ENCODE data around the gene REEP3. TPM values are rescaled to one million over a fixed set of nuclear protein-coding genes. Genes with fewer than 3 reads are reported as not detected.
"Not testable (repeated sequence)": the region's sequence is repeated elsewhere in the genome, so short reads cannot be mapped to it uniquely, and the experiment has no call there.

Gene REEP3, protein sequence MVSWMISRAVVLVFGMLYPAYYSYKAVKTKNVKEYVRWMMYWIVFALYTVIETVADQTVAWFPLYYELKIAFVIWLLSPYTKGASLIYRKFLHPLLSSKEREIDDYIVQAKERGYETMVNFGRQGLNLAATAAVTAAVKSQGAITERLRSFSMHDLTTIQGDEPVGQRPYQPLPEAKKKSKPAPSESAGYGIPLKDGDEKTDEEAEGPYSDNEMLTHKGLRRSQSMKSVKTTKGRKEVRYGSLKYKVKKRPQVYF
- total RNA-seq (2014; rRNA removed; shearing (Covaris generic); ENCODE audit: low replicate concordance), result 18.5 and 61.6 TPM in 2 replicates

DNA sequence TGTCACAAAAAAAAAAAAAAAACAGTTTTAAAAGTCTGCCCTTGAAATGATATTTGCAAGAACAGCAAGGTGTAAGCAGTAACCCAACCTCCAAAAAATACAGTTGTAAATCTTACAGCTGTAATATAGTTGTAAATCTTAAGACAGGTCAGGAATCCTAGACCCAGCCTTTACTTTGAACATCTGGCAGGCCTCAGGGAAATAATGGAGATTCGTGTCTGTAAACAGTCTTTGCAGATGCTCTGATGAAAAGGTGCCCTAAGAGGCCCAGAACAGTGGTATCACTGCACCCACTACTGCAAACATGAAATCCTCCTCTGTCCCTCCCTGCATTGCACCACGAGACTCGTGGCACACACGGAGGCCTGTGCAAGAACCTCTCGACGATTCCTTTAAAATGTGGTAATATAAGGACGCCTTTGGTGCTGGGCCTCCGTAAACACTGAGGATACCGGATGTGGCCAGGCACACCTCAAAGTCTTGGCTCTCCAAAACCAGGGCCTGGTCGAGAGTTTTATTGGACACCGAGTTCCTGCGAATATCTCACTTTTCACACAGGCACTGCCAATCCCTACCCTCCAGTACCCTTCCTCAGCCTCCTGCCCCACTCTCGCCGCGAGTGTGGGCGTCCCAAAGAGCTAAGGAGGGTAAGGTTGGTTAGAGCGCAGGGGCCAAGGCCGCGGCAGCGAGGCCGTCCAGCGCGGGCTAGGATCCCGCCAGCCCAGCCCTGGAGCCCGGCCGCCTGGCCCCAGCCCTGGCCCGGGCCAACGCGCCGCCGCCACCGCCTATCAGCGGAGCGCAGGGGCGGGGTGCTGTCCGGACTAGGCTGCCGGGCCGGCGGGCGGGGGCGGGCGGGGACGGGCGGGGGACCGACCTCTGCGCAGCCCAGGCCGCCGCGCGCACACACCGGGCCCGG, at the start of gene REEP3:
TSS of gene REEP3 (plus strand) at position 902 of the 916 bp plus-strand sequence. CDS start 145 bp downstream, outside the sequence.
- Histone ChIP-seq H3K4me3 (peak within 1 kb of the TSS; percentile 64), H3K27me3 (no peaks in the 10 kb centered on the region), H3K36me3 (peaks cover 24% of the 10 kb centered on the region), H3K9me3 (peaks cover 25% of the 10 kb centered on the region)
- DNase-seq, result peak; percentile 77

DNA sequence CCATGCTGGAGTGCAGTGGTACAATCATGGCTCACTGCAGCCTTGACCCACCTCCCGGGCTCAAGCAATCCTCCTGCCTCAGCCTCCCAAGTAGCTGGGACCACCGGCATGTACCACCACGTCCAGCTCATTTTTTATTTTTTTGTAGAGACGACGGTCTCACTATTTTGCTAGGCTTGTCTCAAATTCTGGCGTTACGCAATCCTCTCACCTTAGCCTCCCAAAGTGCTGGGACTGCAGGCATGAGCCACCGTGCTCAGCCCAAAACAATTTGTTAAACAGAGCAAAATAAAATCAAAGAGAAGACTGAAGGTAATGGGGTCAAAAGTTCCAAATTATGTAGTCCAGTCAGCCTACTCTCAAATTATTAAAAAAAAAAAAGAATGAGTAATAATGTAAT, 46.7 kb upstream of the REEP3 start:
- Histone ChIP-seq H3K9me3 (no peaks in the 10 kb centered on the region), H3K27me3 (no peaks in the 10 kb centered on the region), H3K4me3 (no peak overlapping the region), H3K36me3 (no peaks in the 10 kb centered on the region)
- no peak for DNase-seq

DNA sequence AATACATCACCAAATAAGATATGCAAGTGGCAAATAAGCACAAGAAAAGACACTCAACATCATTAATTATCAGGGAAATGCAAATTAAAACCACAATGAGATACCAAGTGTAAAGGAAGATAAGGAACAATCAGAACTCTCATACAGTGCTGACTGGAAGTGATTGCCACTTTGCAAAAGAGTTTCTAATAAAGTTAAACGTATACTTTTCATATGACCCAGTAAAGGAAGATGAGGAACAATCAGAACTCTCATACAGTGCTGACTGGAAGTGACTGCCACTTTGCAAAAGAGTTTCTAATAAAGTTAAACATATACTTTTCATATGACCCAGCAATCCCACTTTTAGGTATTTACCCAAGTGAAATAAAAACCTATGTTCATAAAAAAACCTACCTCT, 43.3 kb upstream of the REEP3 start:
- no peaks in the 10 kb centered on the region for H3K36me3 ChIP-seq
- H3K4me3 ChIP-seq, result no peak overlapping the region
- H3K9me3 ChIP-seq, result no peaks in the 10 kb centered on the region
- no peak for DNase-seq
- H3K27me3 ChIP-seq, result no peaks in the 10 kb centered on the region

GRCh38 chr10:63478564-63478963, 42.6 kb upstream of the REEP3 start:
- Histone ChIP-seq H3K36me3 (no peaks in the 10 kb centered on the region), H3K4me3 (no peak overlapping the region), H3K9me3 (no peaks in the 10 kb centered on the region), H3K27me3 (no peaks in the 10 kb centered on the region)
- DNase-seq, result no peak

GRCh38 chr10:63480237-63480636, 41.0 kb upstream of the REEP3 start:
- no peak for DNase-seq
- Histone ChIP-seq H3K27me3 (no peaks in the 10 kb centered on the region), H3K36me3 (no peaks in the 10 kb centered on the region), H3K9me3 (no peaks in the 10 kb centered on the region), H3K4me3 (no peak overlapping the region)

GRCh38 chr10:63481815-63482421, 39.3 kb upstream of the REEP3 start:
- H3K4me3 ChIP-seq, result peak overlapping the region; percentile 4; the same call in 1 of the 2 replicates
- no peaks in the 10 kb centered on the region for H3K27me3 ChIP-seq
- no peaks in the 10 kb centered on the region for H3K9me3 ChIP-seq
- no peak for DNase-seq
- no peaks in the 10 kb centered on the region for H3K36me3 ChIP-seq

- Histone ChIP-seq H3K36me3 (no peaks in the 10 kb centered on the region), H3K27me3 (no peaks in the 10 kb centered on the region), H3K4me3 (no peak overlapping the region), H3K9me3 (no peaks in the 10 kb centered on the region)
- no peak for DNase-seq
Observed at GRCh38 chr10:63483983-63484382, 37.2 kb upstream of the REEP3 start.

DNA sequence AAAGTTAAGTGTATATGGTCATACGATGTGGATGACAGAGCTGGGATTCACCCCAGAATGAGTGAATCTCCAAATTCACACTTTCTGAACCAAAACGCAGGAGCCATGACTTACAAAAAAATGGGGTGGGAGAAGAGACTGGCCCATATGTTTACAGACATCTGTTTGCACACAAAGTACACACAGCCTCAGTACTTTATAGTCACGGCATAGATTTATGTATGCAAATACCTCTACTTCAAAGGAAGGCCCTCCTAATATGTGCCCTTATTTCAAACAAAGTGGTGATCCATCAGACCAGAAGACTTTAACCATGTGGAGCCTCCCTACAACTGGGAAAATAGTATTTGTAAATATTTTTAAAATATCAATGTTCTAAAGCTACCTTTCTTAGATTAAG, 33.2 kb upstream of the REEP3 start:
- Histone ChIP-seq H3K27me3 (no peaks in the 10 kb centered on the region), H3K36me3 (peaks cover 5% of the 10 kb centered on the region; the same call in 1 of the 2 replicates), H3K9me3 (no peaks in the 10 kb centered on the region), H3K4me3 (no peak overlapping the region)
- DNase-seq, result no peak

DNA sequence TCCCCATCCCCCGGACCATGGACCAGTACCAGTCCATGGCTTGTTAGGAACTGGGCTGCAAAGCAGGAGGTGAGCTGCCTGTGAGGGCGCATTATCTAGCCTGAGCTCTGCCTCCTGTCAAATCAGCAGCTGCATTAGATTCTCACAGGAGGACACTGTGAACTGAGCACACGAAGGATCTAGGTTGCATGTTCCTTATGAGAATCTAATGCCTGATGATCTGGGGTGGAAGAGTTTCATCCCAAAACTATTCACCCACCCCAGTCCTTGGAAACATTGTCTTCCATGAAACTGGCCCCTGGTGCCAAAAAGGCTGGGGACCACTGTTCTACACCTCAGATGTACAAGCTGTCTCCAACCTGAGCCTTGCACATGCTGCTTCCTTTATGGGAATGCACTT, 31.4 kb upstream of the REEP3 start:
- Histone ChIP-seq H3K36me3 (peaks cover 5% of the 10 kb centered on the region; the same call in 1 of the 2 replicates), H3K27me3 (no peaks in the 10 kb centered on the region), H3K4me3 (no peak overlapping the region), H3K9me3 (no peaks in the 10 kb centered on the region)
- no peak for DNase-seq

- no peaks in the 10 kb centered on the region for H3K27me3 ChIP-seq
- H3K9me3 ChIP-seq, result no peaks in the 10 kb centered on the region; the same call in 1 of the 2 replicates
- DNase-seq, result peak; percentile 9
- no peak overlapping the region for H3K4me3 ChIP-seq
- peaks cover 7% of the 10 kb centered on the region; the same call in 1 of the 2 replicates for H3K36me3 ChIP-seq
Observed at GRCh38 chr10:63491588-63492316, 29.4 kb upstream of the REEP3 start.

DNA sequence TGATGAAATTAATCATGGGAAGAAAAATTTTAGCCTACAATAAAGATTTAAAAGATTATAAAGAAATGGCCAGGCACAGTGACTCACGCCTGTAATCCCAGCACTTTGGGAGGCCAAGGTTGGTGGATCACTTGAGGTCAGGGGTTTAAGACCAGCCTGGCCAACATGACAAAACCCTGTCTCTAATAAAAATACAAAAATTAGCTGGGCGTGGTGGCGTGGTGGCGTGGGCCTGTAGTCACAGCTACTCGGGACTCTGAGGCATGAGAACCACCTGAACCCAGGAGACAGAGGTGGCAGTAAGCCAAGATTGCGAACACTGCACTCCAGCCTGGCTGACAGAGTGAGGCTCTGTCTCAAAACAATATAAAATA, 28.9 kb upstream of the REEP3 start:
- H3K36me3 ChIP-seq, H3K4me3 ChIP-seq, H3K27me3 ChIP-seq, H3K9me3 ChIP-seq: not testable (repeated sequence)
- peak; percentile 68 for DNase-seq

GRCh38 chr10:63493004-63493403, 28.2 kb upstream of the REEP3 start:
- no peaks in the 10 kb centered on the region; the same call in 1 of the 2 replicates for H3K9me3 ChIP-seq
- H3K27me3 ChIP-seq, result no peaks in the 10 kb centered on the region
- no peak overlapping the region for H3K4me3 ChIP-seq
- no peak for DNase-seq
- peaks cover 7% of the 10 kb centered on the region; the same call in 1 of the 2 replicates for H3K36me3 ChIP-seq

GRCh38 chr10:63494951-63495350, 26.2 kb upstream of the REEP3 start:
- Histone ChIP-seq H3K27me3 (no peaks in the 10 kb centered on the region), H3K9me3 (no peaks in the 10 kb centered on the region; the same call in 1 of the 2 replicates), H3K36me3 (peaks cover 7% of the 10 kb centered on the region; the same call in 1 of the 2 replicates), H3K4me3 (no peak overlapping the region)
- no peak for DNase-seq

DNA sequence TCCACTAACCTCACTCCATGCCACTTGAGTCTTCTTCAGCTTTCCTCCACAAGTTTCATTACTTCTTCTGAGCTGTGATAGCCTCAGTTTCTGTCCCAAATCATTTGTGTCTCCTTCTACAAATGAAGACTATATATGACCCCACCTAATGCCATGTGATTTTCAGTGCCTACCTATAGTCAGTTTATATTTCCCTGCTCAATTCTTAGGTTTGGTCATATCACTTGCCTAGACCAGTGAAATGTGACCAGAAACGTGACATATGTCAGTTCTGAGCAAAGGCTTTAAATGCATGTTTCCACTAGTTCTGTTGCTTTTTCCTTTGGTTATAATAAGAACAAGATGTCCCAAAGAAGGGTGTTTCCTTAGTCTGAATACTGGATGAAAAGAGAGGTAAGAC, 24.6 kb upstream of the REEP3 start:
- Histone ChIP-seq H3K9me3 (no peaks in the 10 kb centered on the region; the same call in 1 of the 2 replicates), H3K36me3 (0 out of 2 replicates have a peak, but pooled peaks cover 2% of the 10 kb centered on the region), H3K4me3 (no peak overlapping the region), H3K27me3 (no peaks in the 10 kb centered on the region)
- DNase-seq, result no peak

DNA sequence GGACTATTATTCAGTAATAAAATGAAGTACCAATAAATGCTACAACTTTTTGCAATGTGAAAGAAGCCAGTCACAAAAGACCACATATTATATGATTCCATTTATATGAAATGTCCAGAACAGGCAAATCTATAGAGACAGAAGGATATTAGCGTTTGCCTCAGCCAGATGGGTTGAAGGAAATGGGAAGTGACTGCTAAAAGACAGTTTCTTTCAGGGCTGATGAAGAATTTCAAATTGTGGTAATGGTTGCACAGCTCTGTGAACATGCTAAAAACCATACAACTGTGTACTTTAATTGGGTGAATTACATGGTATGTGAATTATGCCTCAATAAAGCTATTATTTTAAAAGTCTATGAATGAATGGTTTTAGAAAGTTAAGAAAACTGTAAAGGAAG, 23.9 kb upstream of the REEP3 start:
- no peak for DNase-seq
- Histone ChIP-seq H3K27me3 (no peaks in the 10 kb centered on the region), H3K36me3 (0 out of 2 replicates have a peak, but pooled peaks cover 2% of the 10 kb centered on the region), H3K4me3 (no peak overlapping the region), H3K9me3 (no peaks in the 10 kb centered on the region; the same call in 1 of the 2 replicates)

- Histone ChIP-seq H3K9me3 (no peaks in the 10 kb centered on the region; the same call in 1 of the 2 replicates), H3K27me3 (no peaks in the 10 kb centered on the region), H3K36me3 (0 out of 2 replicates have a peak, but pooled peaks cover 2% of the 10 kb centered on the region), H3K4me3 (no peak overlapping the region)
- no peak for DNase-seq
Observed at GRCh38 chr10:63498665-63499064, 22.5 kb upstream of the REEP3 start.

Data from MG63 (cell line).